HL-60 (cell line): ENCODE data around the gene EMC6.

Experiments used
- DNase-seq, 2 experiments: peaks; one replicate each; pipeline ENCODE4 v3.0.0-alpha.2; 2010 to 2020; ENCODE audit warnings: low read depth in 1 of 2, low spot score in 1 of 2
- H3K27ac ChIP-seq: fragments of 250-450 bp; sonication (Bioruptor Pico); replicated peaks from 2 replicates; pipeline ENCODE4 v1.5.1; 2020; ENCODE audit warnings: mild to moderate bottlenecking, moderate library complexity
- H3K27me3 ChIP-seq: fragments of 250-450 bp; sonication (Bioruptor Pico); 2 replicates; pipeline ENCODE4 v1.5.1; 2021; ENCODE audit warnings: mild to moderate bottlenecking, moderate library complexity; ENCODE audit not compliant: insufficient read depth, poor library complexity, severe bottlenecking
- H3K4me3 ChIP-seq: replicated peaks from 2 replicates; pipeline ENCODE4 v1.5.1; 2011; ENCODE audit warnings: mild to moderate bottlenecking, control low read depth, low read length; ENCODE audit not compliant: insufficient read depth
- GABPA ChIP-seq: IDR thresholded peaks from 2 replicates; pipeline ENCODE4 v1.6.1; 2012; ENCODE audit warnings: low read depth
- POLR2AphosphoS5 ChIP-seq: IDR thresholded peaks from 2 replicates; pipeline ENCODE4 v1.6.1; 2012; ENCODE audit warnings: low read depth
- SPI1 ChIP-seq: IDR thresholded peaks from 2 replicates; pipeline ENCODE4 v1.6.1; 2012; ENCODE audit warnings: low read depth, mild to moderate bottlenecking, borderline replicate concordance
- TF ChIP-seq, protein P1 (sequence below): IDR thresholded peaks from one replicate; pipeline ENCODE4 v1.5.1; 2011; ENCODE audit warnings: low read length, control low read depth, inconsistent platforms; ENCODE audit not compliant: insufficient read depth
- TF ChIP-seq, protein P2 (sequence below): IDR thresholded peaks from 2 replicates; pipeline ENCODE4 v1.6.1; 2012; ENCODE audit warnings: low read depth; ENCODE audit not compliant: insufficient replicate concordance

Gene EMC6

GRCh38 chr17:3658784-3659449 lies 9.7 kb upstream of the EMC6 start:
- no peak for DNase-seq
- no peak overlapping the region for H3K27ac ChIP-seq
- no peak overlapping the region for H3K4me3 ChIP-seq
- TF ChIP-seq, protein P1, sequence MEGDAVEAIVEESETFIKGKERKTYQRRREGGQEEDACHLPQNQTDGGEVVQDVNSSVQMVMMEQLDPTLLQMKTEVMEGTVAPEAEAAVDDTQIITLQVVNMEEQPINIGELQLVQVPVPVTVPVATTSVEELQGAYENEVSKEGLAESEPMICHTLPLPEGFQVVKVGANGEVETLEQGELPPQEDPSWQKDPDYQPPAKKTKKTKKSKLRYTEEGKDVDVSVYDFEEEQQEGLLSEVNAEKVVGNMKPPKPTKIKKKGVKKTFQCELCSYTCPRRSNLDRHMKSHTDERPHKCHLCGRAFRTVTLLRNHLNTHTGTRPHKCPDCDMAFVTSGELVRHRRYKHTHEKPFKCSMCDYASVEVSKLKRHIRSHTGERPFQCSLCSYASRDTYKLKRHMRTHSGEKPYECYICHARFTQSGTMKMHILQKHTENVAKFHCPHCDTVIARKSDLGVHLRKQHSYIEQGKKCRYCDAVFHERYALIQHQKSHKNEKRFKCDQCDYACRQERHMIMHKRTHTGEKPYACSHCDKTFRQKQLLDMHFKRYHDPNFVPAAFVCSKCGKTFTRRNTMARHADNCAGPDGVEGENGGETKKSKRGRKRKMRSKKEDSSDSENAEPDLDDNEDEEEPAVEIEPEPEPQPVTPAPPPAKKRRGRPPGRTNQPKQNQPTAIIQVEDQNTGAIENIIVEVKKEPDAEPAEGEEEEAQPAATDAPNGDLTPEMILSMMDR: no peak
- TF ChIP-seq, protein P2, sequence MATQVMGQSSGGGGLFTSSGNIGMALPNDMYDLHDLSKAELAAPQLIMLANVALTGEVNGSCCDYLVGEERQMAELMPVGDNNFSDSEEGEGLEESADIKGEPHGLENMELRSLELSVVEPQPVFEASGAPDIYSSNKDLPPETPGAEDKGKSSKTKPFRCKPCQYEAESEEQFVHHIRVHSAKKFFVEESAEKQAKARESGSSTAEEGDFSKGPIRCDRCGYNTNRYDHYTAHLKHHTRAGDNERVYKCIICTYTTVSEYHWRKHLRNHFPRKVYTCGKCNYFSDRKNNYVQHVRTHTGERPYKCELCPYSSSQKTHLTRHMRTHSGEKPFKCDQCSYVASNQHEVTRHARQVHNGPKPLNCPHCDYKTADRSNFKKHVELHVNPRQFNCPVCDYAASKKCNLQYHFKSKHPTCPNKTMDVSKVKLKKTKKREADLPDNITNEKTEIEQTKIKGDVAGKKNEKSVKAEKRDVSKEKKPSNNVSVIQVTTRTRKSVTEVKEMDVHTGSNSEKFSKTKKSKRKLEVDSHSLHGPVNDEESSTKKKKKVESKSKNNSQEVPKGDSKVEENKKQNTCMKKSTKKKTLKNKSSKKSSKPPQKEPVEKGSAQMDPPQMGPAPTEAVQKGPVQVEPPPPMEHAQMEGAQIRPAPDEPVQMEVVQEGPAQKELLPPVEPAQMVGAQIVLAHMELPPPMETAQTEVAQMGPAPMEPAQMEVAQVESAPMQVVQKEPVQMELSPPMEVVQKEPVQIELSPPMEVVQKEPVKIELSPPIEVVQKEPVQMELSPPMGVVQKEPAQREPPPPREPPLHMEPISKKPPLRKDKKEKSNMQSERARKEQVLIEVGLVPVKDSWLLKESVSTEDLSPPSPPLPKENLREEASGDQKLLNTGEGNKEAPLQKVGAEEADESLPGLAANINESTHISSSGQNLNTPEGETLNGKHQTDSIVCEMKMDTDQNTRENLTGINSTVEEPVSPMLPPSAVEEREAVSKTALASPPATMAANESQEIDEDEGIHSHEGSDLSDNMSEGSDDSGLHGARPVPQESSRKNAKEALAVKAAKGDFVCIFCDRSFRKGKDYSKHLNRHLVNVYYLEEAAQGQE: no peak
- TF ChIP-seq POLR2AphosphoS5 (no peak), GABPA (no peak), SPI1 (no peak)
- H3K27me3 ChIP-seq: no peaks in the 10 kb centered on the region

GRCh38 chr17:3659541-3660111 lies 9.0 kb upstream of the EMC6 start:
- Histone ChIP-seq H3K4me3 (no peak overlapping the region), H3K27ac (no peak overlapping the region), H3K27me3 (no peaks in the 10 kb centered on the region)
- no peak for DNase-seq
- TF ChIP-seq POLR2AphosphoS5: no peak
- TF ChIP-seq, protein P1: no peak
- TF ChIP-seq GABPA: no peak
- TF ChIP-seq, protein P2: no peak
- TF ChIP-seq SPI1: no peak

- no peak overlapping the region for H3K27ac ChIP-seq
- no peak for DNase-seq
Measured at GRCh38 chr17:3660311-3660891, 8.2 kb upstream of the EMC6 start.

More at GRCh38 chr17:3660311-3660891, 8.2 kb upstream of the EMC6 start:
- H3K4me3 ChIP-seq: no peak overlapping the region
- TF ChIP-seq, protein P2: no peak
- TF ChIP-seq POLR2AphosphoS5 (no peak), GABPA (no peak), SPI1 (no peak)
- TF ChIP-seq, protein P1: no peak
- no peaks in the 10 kb centered on the region for H3K27me3 ChIP-seq
